Gastroesophageal sphincter (tissue), 4 donors: ENCODE data around the gene TTC21A. TPM values are rescaled to one million over a fixed set of nuclear protein-coding genes. Genes with fewer than 3 reads are reported as not detected.

Experiments
- ATAC-seq: fragments of 150-250 bp; one replicate; pipeline ENCODE4 v1.9.1; 2016; ENCODE audit warnings: mild to moderate bottlenecking, moderate library complexity
- H3K27ac ChIP-seq, 4 donors: fragments of 200-600 bp; sonication (generic) in 3 of 4; 1 replicate in 3 of 4; 2 replicates in 1 of 4; pipeline ENCODE4 v1.5.1; 2016 to 2019
- H3K27me3 ChIP-seq: fragments of 200-600 bp; sonication (generic); one replicate; pipeline ENCODE4 v1.5.1; 2019
- H3K36me3 ChIP-seq, 2 donors: fragments of 200-600 bp; sonication (generic); one replicate each; pipeline ENCODE4 v1.5.1; 2019; ENCODE audit warnings: control low read depth in 1 of 2
- H3K4me1 ChIP-seq, 3 donors: fragments of 200-600 bp; sonication (generic); 1 replicate in 2 of 3; 2 replicates in 1 of 3; pipeline ENCODE4 v1.5.1; 2016 to 2019; ENCODE audit warnings: control low read depth in 2 of 3
- H3K4me3 ChIP-seq, 2 donors: fragments of 200-600 bp; sonication (generic); one replicate each; pipeline ENCODE4 v1.5.1; 2019; ENCODE audit warnings: mild to moderate bottlenecking in 1 of 2, moderate library complexity in 1 of 2
- H3K9me3 ChIP-seq, 3 donors: fragments of 200-600 bp; sonication (generic); one replicate each; pipeline ENCODE4 v1.5.1; 2017 to 2019; ENCODE audit warnings: control low read depth in 2 of 3
- CTCF ChIP-seq, 4 experiments: fragments of 200-600 bp in 2 of 4; fragments of 450-650 bp in 2 of 4; sonication (generic) in 1 of 4; IDR thresholded peaks; one replicate each; pipeline ENCODE4 v1.5.1; 2017 to 2019; ENCODE audit warnings: antibody characterized with exemption in 4 of 4, mild to moderate bottlenecking in 2 of 4, moderate library complexity in 2 of 4
- EP300 ChIP-seq: sonication (generic); formaldehyde crosslinking; IDR thresholded peaks from one replicate; pipeline ENCODE4 v1.6.1; 2017; ENCODE audit warnings: antibody characterized with exemption, mild to moderate bottlenecking
- POLR2A ChIP-seq, 2 donors: fragments of 450-650 bp; IDR thresholded peaks; one replicate each; pipeline ENCODE4 v1.6.1; 2017; ENCODE audit warnings: antibody characterized with exemption in 2 of 2, mild to moderate bottlenecking in 2 of 2, moderate library complexity in 1 of 2
- POLR2AphosphoS5 ChIP-seq: sonication (generic); formaldehyde crosslinking; IDR thresholded peaks from one replicate; pipeline ENCODE4 v1.6.1; 2017; ENCODE audit warnings: antibody characterized with exemption
- WGBS, 2 donors: methylation state at CpG; one replicate each; pipeline ENCODE4 v1.1.5; 2018; ENCODE audit warnings: low coverage in 1 of 2; 5-methylcytosine and 5-hydroxymethylcytosine counted together
- total RNA-seq, 4 donors: library from RNA; depleted of rRNA; stranded (reverse); fragments of >200 nt; gene quantifications; one replicate each; pipeline ENCODE4 v1.1.0, GENCODE V29; 2016

TTC21A gene
- total RNA-seq, 4 donors from 2014 or later = 0.54 to 8.5 (median 5.0) TPM

DNA sequence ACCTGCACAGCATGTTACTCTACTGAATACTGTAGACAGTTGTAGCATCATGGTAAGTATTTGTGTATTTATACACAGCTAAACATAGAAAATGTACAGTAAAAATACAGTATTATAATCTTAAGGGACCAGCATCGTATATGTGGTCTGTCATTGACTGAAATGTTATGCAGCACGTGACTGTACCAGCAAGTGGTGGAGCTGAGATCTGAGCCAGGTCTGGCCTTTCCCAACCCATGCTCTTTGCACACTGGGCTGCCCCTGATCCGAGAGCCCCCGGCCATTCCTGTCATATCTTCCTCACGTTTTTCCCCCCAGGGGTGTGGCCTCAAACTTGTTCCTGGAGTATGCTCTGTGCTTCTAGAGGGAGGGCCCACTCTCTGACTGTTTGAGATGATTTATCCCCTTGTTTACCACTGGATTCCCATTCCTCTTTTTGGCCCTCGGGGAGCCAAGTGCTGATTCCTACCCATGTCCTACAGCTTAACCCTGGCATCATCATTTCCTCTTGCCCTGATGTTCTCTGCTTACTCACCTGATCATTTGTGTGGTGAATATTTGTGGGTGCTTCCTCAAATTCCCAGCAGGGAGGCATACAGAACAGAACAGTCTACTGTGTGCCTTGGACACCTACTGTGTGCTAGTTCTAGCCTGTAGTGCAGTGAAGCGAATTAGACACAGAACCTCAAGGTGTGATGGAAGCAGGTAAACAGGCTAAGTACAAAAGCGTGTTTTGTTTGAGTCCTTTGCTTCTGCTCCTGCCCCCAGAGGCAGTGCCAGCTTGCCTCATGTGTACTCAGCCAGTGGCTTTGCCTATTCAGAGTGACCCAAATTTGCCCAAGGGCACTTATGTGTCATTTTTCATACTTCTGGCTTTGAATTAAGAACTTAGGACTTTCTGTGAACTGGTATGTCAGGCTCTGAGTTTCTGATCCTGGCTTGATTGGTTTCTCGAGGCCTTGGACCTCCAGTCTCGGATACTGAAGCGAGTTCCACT lies 24.9 kb downstream of the TTC21A start:
- ATAC-seq = no peak

DNA sequence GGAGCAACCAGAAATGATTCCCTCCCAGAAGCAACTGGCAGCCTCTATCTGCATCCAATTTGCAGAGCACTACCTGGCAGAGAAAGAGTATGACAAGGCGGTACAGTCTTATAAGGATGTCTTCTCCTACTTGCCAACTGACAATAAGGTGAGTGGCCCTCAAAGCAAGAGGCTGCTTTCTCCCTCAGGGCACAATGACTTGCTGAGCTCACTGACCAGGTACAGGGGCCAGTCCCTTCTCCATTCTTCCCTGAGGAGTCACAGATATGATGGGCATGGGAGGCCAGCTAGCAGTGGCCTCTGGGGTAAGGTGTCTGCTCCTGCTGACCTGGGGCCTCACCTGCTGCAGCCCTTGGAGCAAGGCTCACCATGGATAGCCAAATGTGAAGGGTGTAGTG lies 25.6 kb downstream of the TTC21A start:
- peaks cover 0 to 48% of the 10 kb centered on the region in 2 donors for H3K36me3 ChIP-seq
- H3K4me3 ChIP-seq = no peak overlapping the region
- no peaks in the 10 kb centered on the region for H3K27me3 ChIP-seq
- H3K4me1 ChIP-seq = no peaks in the 10 kb centered on the region
- no peak overlapping the region for H3K27ac ChIP-seq
- H3K9me3 ChIP-seq = no peaks in the 10 kb centered on the region
- 100% methylated on average over 1 of the region's 1 CpG; no CpG with 5 or more reads in 1 of the 2 donors for WGBS, 2 donors
- ATAC-seq = no peak
- TF ChIP-seq POLR2A (IDR thresholded peaks at IDR 0.05) = no peak
- TF ChIP-seq CTCF (IDR thresholded peaks at IDR 0.05) = no peak
- TF ChIP-seq EP300 = no peak
- TF ChIP-seq POLR2AphosphoS5 = no peak

More for the DNA sequence above, 24.9 kb downstream of the TTC21A start:
- Histone ChIP-seq H3K36me3 (peaks cover 0 to 42% of the 10 kb centered on the region in 2 donors), H3K27ac (no peak overlapping the region), H3K4me1 (no peaks in the 10 kb centered on the region), H3K9me3 (no peaks in the 10 kb centered on the region), H3K4me3 (no peak overlapping the region), H3K27me3 (no peaks in the 10 kb centered on the region)
- 64 to 87% methylated on average over 8 of the region's 11 CpGs for WGBS, 2 donors
- no peak for TF ChIP-seq EP300
- no peak for TF ChIP-seq POLR2AphosphoS5
- no peak for TF ChIP-seq POLR2A (IDR thresholded peaks at IDR 0.05)
- no peak for TF ChIP-seq CTCF (IDR thresholded peaks at IDR 0.05)

DNA sequence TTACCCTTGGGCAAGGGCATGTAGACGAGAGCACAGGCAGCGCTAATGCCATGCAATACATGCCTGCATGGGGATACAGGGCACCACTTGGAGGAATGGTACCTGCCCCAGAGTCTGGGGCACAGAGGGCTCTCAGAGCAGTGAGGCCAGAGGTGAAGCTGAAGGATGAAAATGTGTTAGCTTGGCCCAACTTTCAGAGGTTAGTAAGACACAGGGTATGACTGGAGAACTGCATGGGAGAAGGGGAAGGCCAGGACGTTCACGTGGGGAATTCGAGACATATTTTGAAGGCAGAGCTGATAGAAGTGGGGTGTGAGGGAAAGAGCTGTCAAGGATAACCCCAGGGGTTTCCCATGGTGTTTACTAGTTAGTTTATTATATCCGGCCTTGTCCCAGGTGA lies 26.3 kb downstream of the TTC21A start:
- 73 to 75% methylated on average over 6 of the region's 6 CpGs for WGBS, 2 donors
- H3K27me3 ChIP-seq = no peaks in the 10 kb centered on the region
- no peak for TF ChIP-seq POLR2A (IDR thresholded peaks at IDR 0.05)
- TF ChIP-seq CTCF (IDR thresholded peaks at IDR 0.05) = no peak
- TF ChIP-seq POLR2AphosphoS5 = no peak
- no peak for TF ChIP-seq EP300
- H3K9me3 ChIP-seq = no peaks in the 10 kb centered on the region
- H3K27ac ChIP-seq = no peak overlapping the region
- H3K4me3 ChIP-seq = no peak overlapping the region
- ATAC-seq = no peak
- peaks cover 0 to 41% of the 10 kb centered on the region in 2 donors for H3K36me3 ChIP-seq
- peaks cover 0 to 6% (median under 1%) of the 10 kb centered on the region in 3 donors for H3K4me1 ChIP-seq

DNA sequence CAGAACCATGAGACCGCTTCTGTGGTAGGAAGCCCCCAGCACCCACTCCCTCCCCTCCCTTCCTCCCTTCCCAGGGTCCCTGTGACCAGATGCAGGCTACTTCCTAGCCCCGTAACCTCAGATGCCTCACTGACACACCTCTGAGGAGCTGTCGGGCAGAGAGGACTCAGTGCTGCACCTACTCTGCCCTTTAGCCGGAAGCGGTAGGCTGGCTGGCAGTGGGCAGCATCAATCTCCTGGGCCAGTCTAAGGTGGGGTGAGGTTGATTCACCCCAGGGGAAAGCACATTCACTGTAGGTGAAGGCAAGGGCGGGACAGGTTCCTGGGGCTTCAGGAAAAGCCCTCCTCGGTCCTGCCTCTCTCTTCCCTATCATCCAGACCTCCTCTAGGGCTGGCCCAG lies 26.8 kb downstream of the TTC21A start:
- WGBS, 2 donors = 82% methylated on average over 2 of the region's 7 CpGs; no CpG with 5 or more reads in 1 of the 2 donors
- peaks cover 0 to 36% of the 10 kb centered on the region in 2 donors for H3K36me3 ChIP-seq
- no peak for ATAC-seq
- no peak overlapping the region for H3K4me3 ChIP-seq
- no peak for TF ChIP-seq EP300
- no peak for TF ChIP-seq CTCF (IDR thresholded peaks at IDR 0.05)
- no peak for TF ChIP-seq POLR2A (IDR thresholded peaks at IDR 0.05)
- no peak for TF ChIP-seq POLR2AphosphoS5
- H3K27ac ChIP-seq = peak overlapping the region in 1 of 4 donors; percentile 9
- H3K27me3 ChIP-seq = no peaks in the 10 kb centered on the region
- H3K4me1 ChIP-seq = peaks cover 0 to 11% (median 3%) of the 10 kb centered on the region in 3 donors
- H3K9me3 ChIP-seq = no peaks in the 10 kb centered on the region
